HuH-7 (cell line): ENCODE data around the gene PPRC1.

Experiments used
- DNase-seq: peaks from one replicate; pipeline ENCODE4 v3.0.0; 2011; ENCODE audit warnings: low spot score

The PPRC1 gene

DNA sequence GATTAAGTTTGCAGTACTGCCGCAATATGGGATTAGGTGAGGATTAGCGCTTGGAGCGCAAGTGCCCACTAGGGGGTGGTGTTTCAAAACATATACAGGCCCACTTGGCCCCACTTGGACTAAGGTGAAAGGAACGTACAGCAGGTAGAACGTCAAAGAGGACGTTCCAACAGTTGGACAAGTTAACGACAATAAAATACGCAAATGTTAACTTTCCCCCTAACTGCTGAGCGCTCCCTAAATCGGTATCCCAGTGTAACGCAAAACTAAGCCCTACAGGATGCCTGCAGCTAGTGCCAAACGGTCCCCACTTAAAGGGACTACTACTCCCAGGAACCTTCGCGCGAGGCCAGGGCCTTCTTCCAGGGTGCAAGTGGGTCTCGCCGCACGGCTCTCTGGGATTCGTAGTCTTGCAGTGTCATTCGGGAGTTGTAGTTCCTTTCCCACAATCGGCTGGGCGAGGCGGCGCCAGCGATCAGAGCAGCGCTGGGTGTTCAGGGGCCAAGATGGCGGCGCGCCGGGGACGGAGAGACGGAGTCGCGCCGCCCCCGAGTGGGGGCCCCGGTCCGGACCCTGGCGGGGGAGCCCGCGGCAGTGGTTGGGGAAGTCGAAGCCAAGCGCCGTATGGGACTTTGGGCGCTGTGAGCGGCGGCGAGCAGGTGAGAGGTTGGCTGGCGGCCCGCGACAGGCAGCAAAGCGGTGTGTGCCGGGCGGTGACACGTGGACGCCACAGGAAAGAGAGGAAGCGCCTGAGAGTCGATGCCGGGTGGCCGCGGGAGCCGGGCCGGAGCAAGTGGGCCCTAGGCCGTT, at the start of gene PPRC1:
Gene PPRC1, plus strand, starts transcription at position 478 of the 810 bp plus-strand sequence. Its CDS starts 29 bp downstream, at position 507.
- DNase-seq = peak; percentile 95

DNA sequence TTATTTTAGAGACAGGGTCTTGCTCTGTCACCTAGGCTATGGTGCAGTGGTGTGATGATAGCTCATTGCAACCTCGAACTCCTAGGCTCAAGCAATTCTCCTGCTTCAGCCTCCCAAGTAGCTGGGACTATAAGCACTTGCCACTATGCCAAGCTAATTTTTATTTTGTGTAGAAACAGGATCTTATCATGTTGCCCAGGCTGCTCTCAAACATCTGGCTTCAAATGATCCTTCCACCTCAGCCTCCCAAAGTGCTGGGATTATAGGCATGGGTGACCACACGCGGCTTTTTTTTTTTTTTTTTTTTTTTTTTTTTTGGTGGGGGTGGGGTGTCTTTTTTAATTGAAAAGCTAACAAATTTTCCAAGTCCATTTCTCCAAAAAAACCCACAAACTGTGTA, 49.3 kb upstream of the PPRC1 start:
- no peak for DNase-seq

DNA sequence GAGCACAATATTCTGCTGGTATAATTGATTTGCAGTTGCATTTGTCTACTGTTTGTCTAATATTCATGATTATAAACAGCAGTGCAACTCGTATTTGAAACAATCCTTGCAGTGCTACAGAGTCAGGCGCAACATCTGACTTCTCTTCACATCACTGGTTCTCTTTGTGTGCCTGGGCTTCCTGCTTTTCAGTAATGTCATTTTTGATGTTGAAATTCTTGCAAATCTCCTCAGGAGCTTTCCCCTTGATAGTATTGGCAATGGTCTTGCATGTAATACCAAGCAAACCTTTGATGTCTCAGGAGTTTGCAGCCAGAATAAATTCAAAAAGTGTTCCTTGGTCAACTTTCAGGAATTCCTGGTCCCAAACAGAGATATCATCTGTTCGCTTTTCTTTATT, 47.5 kb upstream of the PPRC1 start:
- no peak for DNase-seq

DNA sequence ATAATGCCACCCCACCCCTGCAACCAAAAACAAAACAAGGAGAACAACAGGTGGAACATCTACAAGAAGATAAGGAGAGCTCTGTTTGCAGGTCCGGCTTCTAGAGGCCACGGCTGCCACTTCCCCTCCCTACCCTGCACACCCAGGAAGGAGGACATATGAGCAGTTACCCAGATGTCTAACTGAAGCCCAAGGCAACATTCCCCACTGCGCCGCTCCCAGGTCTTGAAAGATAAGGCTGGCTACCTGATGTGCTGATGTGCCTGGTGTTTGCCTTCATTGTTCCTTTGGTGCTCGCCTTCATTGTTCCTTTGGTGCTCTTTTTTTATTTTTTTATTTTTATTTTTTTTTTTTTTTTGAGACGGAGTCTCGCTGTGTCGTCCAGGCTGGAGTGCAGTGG, 46.6 kb upstream of the PPRC1 start:
- DNase-seq = no peak

- DNase-seq = no peak
Observed at GRCh38 chr10:102090772-102091171, 42.1 kb upstream of the PPRC1 start.

GRCh38 chr10:102096449-102096848, 36.4 kb upstream of the PPRC1 start:
- DNase-seq = no peak

- DNase-seq = no peak
Observed at GRCh38 chr10:102101152-102101551, 31.7 kb upstream of the PPRC1 start.

GRCh38 chr10:102102421-102102820, 30.4 kb upstream of the PPRC1 start:
- DNase-seq = no peak

GRCh38 chr10:102106998-102107397, 25.8 kb upstream of the PPRC1 start:
- DNase-seq = no peak

- DNase-seq = no peak
Observed at GRCh38 chr10:102109166-102110116, 23.4 kb upstream of the PPRC1 start.

DNA sequence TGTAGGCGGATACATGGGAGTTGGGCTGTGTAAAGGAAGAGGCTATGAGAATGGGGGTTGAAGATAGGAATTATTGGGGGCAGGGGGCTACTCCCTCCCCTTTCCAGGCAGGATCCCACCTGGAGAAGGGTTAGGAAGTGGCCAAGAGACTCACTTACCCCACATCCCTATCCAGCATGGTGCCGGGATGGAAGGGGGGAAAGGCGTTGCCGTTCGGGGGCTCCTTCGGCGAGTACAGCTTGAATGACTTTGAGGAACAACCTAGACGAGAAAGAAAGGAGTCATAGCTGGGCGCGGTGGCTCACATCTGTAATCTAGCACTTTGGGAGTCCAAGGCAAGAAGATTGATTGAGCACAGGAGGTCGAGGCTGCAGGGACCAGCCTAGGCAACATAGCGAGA, 21.6 kb upstream of the PPRC1 start:
- DNase-seq = no peak

- DNase-seq = no peak
Observed at GRCh38 chr10:102112210-102112817, 20.5 kb upstream of the PPRC1 start.

DNA sequence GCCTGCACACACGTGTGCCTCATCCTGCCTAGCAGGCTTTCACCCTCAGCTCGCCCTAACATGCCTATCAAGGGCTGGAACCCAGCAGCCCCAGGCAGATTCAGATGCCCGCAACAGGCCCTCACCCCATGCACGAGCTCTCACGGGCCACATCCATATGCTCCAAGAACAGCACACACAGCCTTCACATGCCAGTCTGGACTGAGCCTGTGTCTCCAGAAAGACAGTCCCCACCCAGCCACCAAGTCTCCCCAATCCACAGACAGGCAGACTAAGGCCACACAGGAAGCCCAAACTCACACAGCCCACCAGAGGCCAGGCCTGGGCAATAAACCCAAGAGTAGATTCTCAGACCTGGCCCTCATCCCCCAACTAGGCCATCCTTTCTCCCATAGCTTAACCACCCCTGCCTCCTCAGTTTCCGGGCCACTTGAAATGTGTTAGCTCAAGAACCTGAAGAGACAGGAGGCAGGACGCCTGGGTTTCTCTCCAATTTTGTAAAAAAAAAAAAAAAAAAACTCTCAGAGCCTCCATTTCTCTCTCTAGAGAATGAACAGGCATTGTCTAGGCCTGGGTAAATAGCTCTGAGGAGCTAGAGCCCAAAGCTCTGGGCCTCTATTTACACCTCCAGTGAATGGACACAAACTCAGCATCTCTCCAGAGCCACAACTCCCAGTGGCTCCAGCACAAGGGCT, 19.4 kb upstream of the PPRC1 start:
- no peak for DNase-seq

DNA sequence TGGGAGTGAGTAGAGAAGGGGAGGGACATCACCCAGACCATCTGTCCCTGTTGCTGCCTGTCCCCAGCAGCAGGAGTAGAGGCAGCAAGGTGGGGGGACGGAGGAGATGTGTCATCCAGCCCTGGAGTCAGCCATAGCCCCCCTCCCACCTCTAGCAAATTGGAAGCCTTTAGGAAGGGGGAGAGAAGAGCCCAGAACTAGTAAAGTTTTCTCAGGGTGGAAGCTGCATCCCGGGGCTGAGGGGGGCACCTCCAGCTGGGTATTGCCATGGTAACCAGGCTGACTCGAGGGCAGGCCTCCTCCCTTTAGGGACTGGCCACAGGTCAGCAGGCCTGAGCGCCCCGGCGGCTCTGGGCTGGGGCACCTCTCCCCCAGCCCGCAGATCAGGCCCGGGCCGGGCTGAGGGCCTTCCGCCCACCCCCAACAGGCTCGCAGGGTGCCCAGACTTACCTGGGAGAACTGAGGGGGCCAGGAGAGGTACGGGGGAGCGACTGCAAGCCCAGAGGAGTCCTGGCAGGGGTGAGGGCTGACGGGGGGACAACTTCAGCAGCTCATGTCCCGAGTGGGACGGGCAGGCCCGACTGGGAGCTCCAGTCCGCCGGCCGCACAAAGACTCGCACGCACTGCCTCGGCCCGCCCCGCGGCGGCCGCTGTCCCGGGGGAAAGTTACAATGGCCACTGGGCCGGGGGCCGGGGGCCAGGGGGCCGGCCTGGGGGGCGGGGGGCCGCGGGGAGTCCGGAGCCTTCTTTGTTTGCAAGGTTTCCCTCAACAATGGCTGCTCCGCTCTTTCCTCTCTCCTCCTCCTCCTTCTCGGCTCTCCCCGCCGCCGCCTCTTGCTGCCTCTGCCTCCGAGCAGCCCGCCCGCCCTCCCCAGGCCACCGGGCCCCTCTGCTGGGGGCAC, 18.6 kb upstream of the PPRC1 start:
- no peak for DNase-seq

- DNase-seq = peak; percentile 85
Observed at GRCh38 chr10:102114861-102115618, 17.8 kb upstream of the PPRC1 start.

DNA sequence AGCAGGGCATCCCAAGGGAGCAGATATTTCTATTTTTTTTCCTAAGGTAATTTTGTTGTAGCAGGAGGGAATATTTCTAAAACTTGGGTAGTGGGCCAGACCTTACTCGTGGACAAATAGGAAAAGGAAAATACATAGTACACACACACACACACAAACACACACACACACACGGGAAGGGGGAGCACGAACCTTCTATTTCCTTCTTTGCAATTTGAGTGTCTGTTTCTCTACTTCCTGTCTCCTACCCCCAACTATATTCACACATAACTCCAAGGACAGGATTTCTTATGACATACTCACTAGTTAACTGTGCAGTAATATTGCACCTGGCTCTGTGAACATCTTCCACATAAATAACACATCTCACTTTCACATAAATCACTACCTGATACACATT, 17.1 kb upstream of the PPRC1 start:
- DNase-seq = no peak

DNA sequence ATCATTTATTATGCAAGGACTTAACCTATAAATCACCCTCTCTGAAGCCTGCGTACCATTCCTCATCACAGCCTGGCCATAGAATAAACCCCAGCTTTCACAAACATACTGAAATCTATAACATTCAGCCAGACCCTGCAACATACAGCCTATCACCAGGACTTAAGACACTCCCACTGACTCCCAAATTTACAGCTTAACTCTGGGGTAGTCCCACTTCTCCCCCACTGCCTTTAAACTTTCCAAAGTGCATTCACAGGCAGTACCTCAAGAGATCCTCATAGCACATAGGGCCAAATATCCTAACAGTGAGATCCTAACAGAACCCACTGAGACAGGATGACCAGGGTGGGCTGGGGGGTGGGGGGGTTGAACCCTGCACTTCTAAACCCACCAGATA, 16.2 kb upstream of the PPRC1 start:
- no peak for DNase-seq

GRCh38 chr10:102117391-102118159, 15.3 kb upstream of the PPRC1 start:
- no peak for DNase-seq

DNA sequence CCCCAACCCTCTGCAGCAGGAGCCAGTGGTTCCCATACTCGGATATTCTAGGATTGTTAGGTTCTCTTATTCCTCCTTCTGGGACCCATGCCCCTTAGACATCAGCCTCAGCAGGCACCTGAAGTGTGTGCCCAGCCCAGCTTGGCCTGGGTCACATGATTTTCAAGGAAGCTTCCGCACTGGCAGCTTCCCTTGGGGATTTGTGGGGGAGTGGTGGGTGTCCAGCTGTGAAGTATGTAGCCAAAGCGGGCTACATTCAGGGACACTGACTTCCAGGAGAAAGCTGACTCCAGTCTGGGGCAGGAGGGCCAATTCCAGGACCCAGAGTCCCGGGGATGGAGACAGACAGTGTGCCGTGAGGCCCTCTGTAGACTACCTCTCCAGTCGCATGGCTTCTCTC, 14.0 kb upstream of the PPRC1 start:
- no peak for DNase-seq
